MM.1S (cell line): ENCODE measurements around the gene EXOC4.

ENCODE experiments used
- DNase-seq: peaks from one replicate; pipeline ENCODE4 v3.0.0-alpha.2; 2015
- H2AFZ ChIP-seq: fragments of 300-600 bp; sonication (generic); 2 replicates; pipeline ENCODE4 v1.6.0; 2016; ENCODE audit warnings: antibody characterized with exemption, low read length
- H3F3A ChIP-seq: fragments of 300-600 bp; sonication (generic); 2 replicates; pipeline ENCODE4 v1.6.1; 2016; ENCODE audit warnings: mild to moderate bottlenecking, antibody characterized with exemption, low read length, moderate library complexity, mixed read lengths; ENCODE audit not compliant: insufficient read depth
- H3K27ac ChIP-seq: fragments of 300-600 bp; sonication (generic); 2 replicates; pipeline ENCODE4 v1.5.1; 2016; ENCODE audit warnings: mild to moderate bottlenecking, low read length
- H3K27me3 ChIP-seq: fragments of 300-600 bp; sonication (generic); replicated peaks from 2 replicates; pipeline ENCODE4 v1.6.0; 2016; ENCODE audit warnings: low read length; ENCODE audit not compliant: insufficient read depth
- H3K36me3 ChIP-seq: fragments of 300-600 bp; sonication (generic); replicated peaks from 2 replicates; pipeline ENCODE4 v1.6.1; 2016; ENCODE audit warnings: mild to moderate bottlenecking, low read length, mixed read lengths; ENCODE audit not compliant: insufficient read depth
- H3K4me1 ChIP-seq: fragments of 300-600 bp; sonication (generic); 2 replicates; pipeline ENCODE4 v1.6.1; 2016; ENCODE audit warnings: low read length, mixed read lengths
- H3K4me2 ChIP-seq: fragments of 300-600 bp; sonication (generic); 2 replicates; pipeline ENCODE4 v1.6.0; 2016; ENCODE audit warnings: low read depth, low read length
- H3K4me3 ChIP-seq: fragments of 300-600 bp; sonication (generic); 2 replicates; pipeline ENCODE4 v1.5.1; 2016; ENCODE audit warnings: low read length, mixed read lengths
- H3K79me2 ChIP-seq: fragments of 300-600 bp; sonication (generic); 2 replicates; pipeline ENCODE4 v1.6.1; 2016; ENCODE audit warnings: mixed run types, low read length, mixed read lengths
- H3K9ac ChIP-seq: fragments of 300-600 bp; sonication (generic); 2 replicates; pipeline ENCODE4 v1.6.1; 2016; ENCODE audit warnings: low read length, mixed read lengths
- H3K9me2 ChIP-seq: fragments of 300-600 bp; sonication (generic); replicated peaks from 2 replicates; pipeline ENCODE4 v1.6.1; 2016; ENCODE audit warnings: mild to moderate bottlenecking, low read length, mixed read lengths; ENCODE audit not compliant: insufficient read depth
- H3K9me3 ChIP-seq: fragments of 300-600 bp; sonication (generic); replicated peaks from 2 replicates; pipeline ENCODE4 v1.6.1; 2016; ENCODE audit warnings: mild to moderate bottlenecking, low read length, mixed read lengths; ENCODE audit not compliant: insufficient read depth
- H4K20me1 ChIP-seq: fragments of 300-600 bp; sonication (generic); 2 replicates; pipeline ENCODE4 v1.6.1; 2016; ENCODE audit warnings: mild to moderate bottlenecking, low read length, moderate library complexity, mixed read lengths; ENCODE audit not compliant: insufficient read depth
- EZH2 ChIP-seq: fragments of 300-600 bp; sonication (generic); optimal IDR thresholded peaks from 2 replicates; pipeline ENCODE3; 2017; ENCODE audit warnings: low read depth, mild to moderate bottlenecking, antibody characterized with exemption, low read length, mixed read lengths
- EZH2phosphoT487 ChIP-seq: fragments of 300-600 bp; sonication (generic); IDR thresholded peaks from 2 replicates; pipeline ENCODE4 v1.6.1; 2018; ENCODE audit warnings: antibody characterized with exemption, low read length
- TF ChIP-seq, protein P1 (sequence below): fragments of 300-600 bp; sonication (generic); IDR thresholded peaks from 2 replicates; pipeline ENCODE4 v1.5.1; 2016; ENCODE audit warnings: antibody characterized with exemption, low read length, mixed read lengths

EXOC4 gene

DNA sequence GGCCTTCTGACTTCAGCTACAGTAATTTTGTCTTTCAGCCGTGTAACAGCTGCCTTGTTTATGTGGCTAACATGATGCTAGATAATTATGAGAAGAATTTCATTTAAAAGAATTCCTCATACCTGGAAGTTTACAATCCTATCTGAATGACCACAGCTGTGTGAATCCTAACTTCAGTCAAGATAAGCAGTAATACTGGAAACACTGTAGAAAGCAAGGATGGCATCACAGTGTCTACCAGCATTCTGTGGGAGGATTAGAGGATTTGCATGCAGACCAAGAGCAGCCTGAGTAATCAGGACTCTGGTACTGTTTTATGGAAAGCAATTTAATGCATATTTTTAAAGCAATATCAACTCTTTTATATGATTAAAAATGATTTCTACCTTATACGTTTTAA lies 282.4 kb downstream of the EXOC4 start:
- H3K9ac ChIP-seq, result no peak overlapping the region
- H3F3A ChIP-seq, result no peaks in the 10 kb centered on the region
- TF ChIP-seq EZH2, result no peak
- TF ChIP-seq, protein P1, sequence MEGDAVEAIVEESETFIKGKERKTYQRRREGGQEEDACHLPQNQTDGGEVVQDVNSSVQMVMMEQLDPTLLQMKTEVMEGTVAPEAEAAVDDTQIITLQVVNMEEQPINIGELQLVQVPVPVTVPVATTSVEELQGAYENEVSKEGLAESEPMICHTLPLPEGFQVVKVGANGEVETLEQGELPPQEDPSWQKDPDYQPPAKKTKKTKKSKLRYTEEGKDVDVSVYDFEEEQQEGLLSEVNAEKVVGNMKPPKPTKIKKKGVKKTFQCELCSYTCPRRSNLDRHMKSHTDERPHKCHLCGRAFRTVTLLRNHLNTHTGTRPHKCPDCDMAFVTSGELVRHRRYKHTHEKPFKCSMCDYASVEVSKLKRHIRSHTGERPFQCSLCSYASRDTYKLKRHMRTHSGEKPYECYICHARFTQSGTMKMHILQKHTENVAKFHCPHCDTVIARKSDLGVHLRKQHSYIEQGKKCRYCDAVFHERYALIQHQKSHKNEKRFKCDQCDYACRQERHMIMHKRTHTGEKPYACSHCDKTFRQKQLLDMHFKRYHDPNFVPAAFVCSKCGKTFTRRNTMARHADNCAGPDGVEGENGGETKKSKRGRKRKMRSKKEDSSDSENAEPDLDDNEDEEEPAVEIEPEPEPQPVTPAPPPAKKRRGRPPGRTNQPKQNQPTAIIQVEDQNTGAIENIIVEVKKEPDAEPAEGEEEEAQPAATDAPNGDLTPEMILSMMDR, result no peak
- TF ChIP-seq EZH2phosphoT487, result no peak
- H3K36me3 ChIP-seq, result no peaks in the 10 kb centered on the region
- no peak overlapping the region for H2AFZ ChIP-seq
- H3K9me3 ChIP-seq, result no peaks in the 10 kb centered on the region
- no peaks in the 10 kb centered on the region for H3K27me3 ChIP-seq
- no peaks in the 10 kb centered on the region for H3K4me1 ChIP-seq
- no peaks in the 10 kb centered on the region for H3K9me2 ChIP-seq
- H3K4me3 ChIP-seq, result no peak overlapping the region
- H3K79me2 ChIP-seq, result no peaks in the 10 kb centered on the region
- H4K20me1 ChIP-seq, result no peaks in the 10 kb centered on the region
- no peak for DNase-seq
- no peak overlapping the region for H3K4me2 ChIP-seq
- no peak overlapping the region for H3K27ac ChIP-seq

DNA sequence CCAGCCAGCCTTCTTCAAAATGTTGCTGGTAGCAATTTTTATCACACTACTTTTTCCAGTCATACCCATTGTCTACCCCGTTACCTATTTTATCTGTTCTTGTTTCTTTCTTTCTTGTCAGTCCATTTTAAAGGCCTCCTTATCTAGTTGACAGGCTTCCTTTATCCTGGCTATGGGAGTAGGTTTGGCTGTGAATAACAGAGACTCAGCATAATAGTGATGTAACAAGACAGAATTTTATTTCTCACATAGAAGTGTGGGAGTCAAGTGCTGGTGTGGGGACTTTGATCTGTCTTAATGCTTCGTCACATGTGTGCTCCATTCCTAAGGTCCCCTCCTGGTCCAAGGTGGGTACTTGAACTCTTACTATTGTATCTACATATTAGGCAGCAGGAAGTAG lies 283.6 kb downstream of the EXOC4 start:
- H3K4me2 ChIP-seq, result no peak overlapping the region
- TF ChIP-seq EZH2phosphoT487, result no peak
- no peak for TF ChIP-seq EZH2
- TF ChIP-seq, protein P1, result no peak
- H3K4me1 ChIP-seq, result no peaks in the 10 kb centered on the region
- no peak overlapping the region for H3K27ac ChIP-seq
- H3K4me3 ChIP-seq, result no peak overlapping the region
- no peaks in the 10 kb centered on the region for H3K9me3 ChIP-seq
- no peaks in the 10 kb centered on the region for H4K20me1 ChIP-seq
- no peaks in the 10 kb centered on the region for H3F3A ChIP-seq
- DNase-seq, result no peak
- H3K79me2 ChIP-seq, result no peaks in the 10 kb centered on the region
- H3K9me2 ChIP-seq, result no peaks in the 10 kb centered on the region
- H3K9ac ChIP-seq, result no peak overlapping the region
- H3K27me3 ChIP-seq, result no peaks in the 10 kb centered on the region
- H2AFZ ChIP-seq, result no peak overlapping the region
- no peaks in the 10 kb centered on the region for H3K36me3 ChIP-seq

DNA sequence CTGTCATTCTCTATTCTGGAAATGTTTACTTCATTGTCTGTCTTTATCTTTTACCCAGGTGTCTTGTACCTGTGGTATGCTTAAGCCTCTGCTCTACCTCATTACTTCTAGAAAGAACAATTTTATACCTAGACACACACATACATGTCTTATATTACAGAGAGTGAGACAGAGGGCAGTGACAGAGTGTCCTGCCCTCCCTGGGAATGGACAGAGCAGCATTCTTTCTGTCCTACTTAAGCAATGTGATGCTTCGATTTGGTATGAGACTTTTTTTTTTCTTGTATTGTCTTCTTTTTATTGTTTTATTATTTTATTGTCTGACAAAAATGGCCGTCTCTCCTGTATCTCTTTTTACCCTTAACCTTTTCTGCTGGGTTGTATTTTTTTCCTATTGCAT lies 286.1 kb downstream of the EXOC4 start:
- no peaks in the 10 kb centered on the region for H3K9me2 ChIP-seq
- H3K4me2 ChIP-seq, result no peak overlapping the region
- H4K20me1 ChIP-seq, result no peaks in the 10 kb centered on the region
- no peaks in the 10 kb centered on the region for H3K9me3 ChIP-seq
- DNase-seq, result no peak
- H3K27me3 ChIP-seq, result no peaks in the 10 kb centered on the region
- no peak overlapping the region for H2AFZ ChIP-seq
- H3F3A ChIP-seq, result no peaks in the 10 kb centered on the region
- H3K27ac ChIP-seq, result no peak overlapping the region
- no peaks in the 10 kb centered on the region for H3K79me2 ChIP-seq
- no peak for TF ChIP-seq EZH2phosphoT487
- no peak for TF ChIP-seq EZH2
- TF ChIP-seq, protein P1, result no peak
- H3K9ac ChIP-seq, result no peak overlapping the region
- H3K36me3 ChIP-seq, result no peaks in the 10 kb centered on the region
- H3K4me3 ChIP-seq, result no peak overlapping the region
- no peaks in the 10 kb centered on the region for H3K4me1 ChIP-seq
